GM12878 (cell line): ENCODE data around the gene NPR2.

Source experiments
- BMI1 ChIP-seq: fragments of 450-650 bp; IDR thresholded peaks from 2 replicates; pipeline ENCODE4 v1.6.1; 2016; ENCODE audit warnings: mild to moderate bottlenecking, moderate library complexity, borderline replicate concordance
- CTCF ChIP-seq, 3 experiments: IDR thresholded peaks in 2 of 3; conservative IDR thresholded peaks in 1 of 3; 2 replicates each; pipeline ENCODE4 v1.5.1; 2011; ENCODE audit warnings: low read depth in 3 of 3, low read length in 3 of 3, mild to moderate bottlenecking in 3 of 3, control low read depth in 2 of 3, moderate library complexity in 2 of 3, inconsistent platforms in 1 of 3, mixed read lengths in 1 of 3; ENCODE audit not compliant: control insufficient read depth in 2 of 3, insufficient read depth in 1 of 3; ENCODE audit errors: extremely low read depth in 1 of 3
- EZH2 ChIP-seq: IDR thresholded peaks from 2 replicates; pipeline ENCODE4 v1.6.1; 2012; ENCODE audit warnings: low read depth, mild to moderate bottlenecking, control low read depth, inconsistent platforms, low read length, borderline replicate concordance; ENCODE audit not compliant: control insufficient read depth
- POLR2A ChIP-seq: IDR thresholded peaks from 2 replicates; pipeline ENCODE4 v1.6.1; 2011; ENCODE audit warnings: low read depth, mild to moderate bottlenecking, low read length
- RFX5 ChIP-seq: IDR thresholded peaks from 2 replicates; pipeline ENCODE4 v1.6.1; 2011; ENCODE audit warnings: low read depth, low read length, improper control_type of control experiment
- STAT3 ChIP-seq: IDR thresholded peaks from 2 replicates; pipeline ENCODE4 v1.6.1; 2011; ENCODE audit warnings: low read depth, low read length, improper control_type of control experiment
- TAF1 ChIP-seq: IDR thresholded peaks from 2 replicates; pipeline ENCODE4 v1.6.1; 2011; ENCODE audit warnings: mild to moderate bottlenecking, low read depth, low read length, borderline replicate concordance
- USF1 ChIP-seq: IDR thresholded peaks from 2 replicates; pipeline ENCODE4 v1.6.1; 2011; ENCODE audit warnings: borderline replicate concordance, low read depth, mild to moderate bottlenecking, moderate library complexity, mixed read lengths, low read length; ENCODE audit not compliant: insufficient read depth; ENCODE audit errors: extremely low read length

GRCh38 chr9:35836595-35836994, 45.2 kb downstream of the NPR2 start:
- TF ChIP-seq STAT3, result no peak
- TF ChIP-seq USF1, result no peak
- TF ChIP-seq TAF1, result no peak
- TF ChIP-seq RFX5, result no peak
- no peak for TF ChIP-seq CTCF (IDR thresholded peaks at IDR 0.05 in 2 of 3, conservative IDR thresholded peaks at IDR 0.05 in 1 of 3; ENCODE audit: control insufficient read depth in 2 of 3, extremely low read depth in 1 of 3, insufficient read depth in 1 of 3, low read depth in 3 of 3, low read length in 3 of 3)
- TF ChIP-seq EZH2, result no peak
- TF ChIP-seq POLR2A, result no peak
- no peak for TF ChIP-seq BMI1
